Measurements from ENCODE around the gene SMIM13. TPM values are rescaled to one million over a fixed set of nuclear protein-coding genes. Genes with fewer than 3 reads are reported as not detected.

Gene SMIM13
- total RNA-seq, 4 donors from 2014 or later, result 3.8 to 7.4 (median 6.3) TPM

GRCh38 chr6:11161031-11161956 is 67.7 kb downstream of the SMIM13 start:
- Histone ChIP-seq H3K4me3 (no peak overlapping the region), H3K27ac (no peak overlapping the region), H3K36me3 (no peaks in the 10 kb centered on the region), H3K9me3 (peaks cover 0 to 4% (median 0%) of the 10 kb centered on the region in 3 donors), H3K4me1 (no peaks in the 10 kb centered on the region), H3K27me3 (no peaks in the 10 kb centered on the region)
- TF ChIP-seq CTCF (IDR thresholded peaks at IDR 0.05) (no peak), POLR2A (IDR thresholded peaks at IDR 0.05) (no peak)
- DNase-seq, result no peak
- 78 to 79% methylated on average over 9 of the region's 9 CpGs for WGBS, 2 donors
- intact Hi-C loops (cut with DNase I), result no loop called here

GRCh38 chr6:11162262-11162661 is 68.6 kb downstream of the SMIM13 start:
- no peak for TF ChIP-seq CTCF (IDR thresholded peaks at IDR 0.05)
- TF ChIP-seq POLR2A (IDR thresholded peaks at IDR 0.05), result no peak
- H3K9me3 ChIP-seq, result peaks cover 0 to 4% (median 0%) of the 10 kb centered on the region in 3 donors
- H3K4me1 ChIP-seq, result no peaks in the 10 kb centered on the region
- intact Hi-C loops (cut with DNase I), result no loop called here
- H3K27ac ChIP-seq, result no peak overlapping the region
- 79 to 87% methylated on average over 3 of the region's 3 CpGs for WGBS, 2 donors
- H3K36me3 ChIP-seq, result no peaks in the 10 kb centered on the region
- H3K27me3 ChIP-seq, result no peaks in the 10 kb centered on the region
- H3K4me3 ChIP-seq, result no peak overlapping the region
- DNase-seq, result no peak

- H3K36me3 ChIP-seq, result no peaks in the 10 kb centered on the region
- peaks cover 0 to 4% (median 0%) of the 10 kb centered on the region in 3 donors for H3K9me3 ChIP-seq
- H3K27ac ChIP-seq, result no peak overlapping the region
- DNase-seq, result no peak
- H3K27me3 ChIP-seq, result no peaks in the 10 kb centered on the region
- no peaks in the 10 kb centered on the region for H3K4me1 ChIP-seq
- no peak overlapping the region for H3K4me3 ChIP-seq
- intact Hi-C loops (cut with DNase I), result no loop called here
- 78 to 90% methylated on average over 2 of the region's 2 CpGs for WGBS, 2 donors
- TF ChIP-seq POLR2A (IDR thresholded peaks at IDR 0.05) (no peak), CTCF (IDR thresholded peaks at IDR 0.05) (no peak)
Observed at GRCh38 chr6:11163932-11164331, 70.3 kb downstream of the SMIM13 start.

GRCh38 chr6:11164717-11165646 is 71.3 kb downstream of the SMIM13 start:
- Histone ChIP-seq H3K4me1 (no peaks in the 10 kb centered on the region), H3K27me3 (no peaks in the 10 kb centered on the region), H3K27ac (no peak overlapping the region), H3K36me3 (no peaks in the 10 kb centered on the region), H3K4me3 (no peak overlapping the region), H3K9me3 (peaks cover 0 to 3% (median 0%) of the 10 kb centered on the region in 3 donors)
- no peak for DNase-seq
- intact Hi-C loops (cut with DNase I), result no loop called here
- TF ChIP-seq CTCF (IDR thresholded peaks at IDR 0.05) (no peak), POLR2A (IDR thresholded peaks at IDR 0.05) (no peak)
- WGBS, 2 donors, result 84 to 85% methylated on average over 20 of the region's 20 CpGs

Data from esophagus squamous epithelium (tissue), 5 donors.